ENCODE measurements around the gene PURA. TPM values are rescaled to one million over a fixed set of nuclear protein-coding genes. Genes with fewer than 3 reads are reported as not detected.

Gene PURA
- total and polyA plus RNA-seq, 2 of the 4 experiments (the other 2 are of a cell fraction), result 3.8 to 5.6 TPM

GRCh38 chr5:140145818-140146522, 32.1 kb downstream of the PURA start:
- no peak overlapping the region for H2BK15ac ChIP-seq (ENCODE audit: low read depth, low read length)
- no peak overlapping the region for H3K9ac ChIP-seq (ENCODE audit: low read depth, low read length)
- H2BK120ac ChIP-seq (ENCODE audit: low read depth, low read length), result no peak overlapping the region
- H3K9me1 ChIP-seq (ENCODE audit: insufficient read depth, low read length), result peaks cover 7% of the 10 kb centered on the region; the same call in 1 of the 2 replicates
- H3K9me3 ChIP-seq (ENCODE audit: control insufficient read depth, insufficient read depth, low read length), result no peaks in the 10 kb centered on the region
- H2BK5ac ChIP-seq (ENCODE audit: low read depth, low read length, poor library complexity, severe bottlenecking), result no peak overlapping the region
- no peak overlapping the region for H2AK5ac ChIP-seq (ENCODE audit: low read depth, low read length)
- H2AFZ ChIP-seq (replicated peaks; ENCODE audit: low read length, poor library complexity), result peak overlapping the region; percentile 88
- dilution Hi-C loops (cut with HindIII; ENCODE audit: low sequenced_read_pairs, unreplicated experiment) (no loop called here), intact Hi-C loops (cut with micrococcal nuclease) (loop anchor here (1.0 kb wide), 3 partner anchors 11 to 39 kb away; partner anchors contain the start of gene PURA), in situ Hi-C loops (cut with MboI; ENCODE audit: low sequenced_read_pairs) (no loop called here)
- H4K8ac ChIP-seq (ENCODE audit: low read depth in 2 of 2, low read length in 2 of 2), result no peak overlapping the region
- no peak overlapping the region for H3K4ac ChIP-seq (ENCODE audit: low read depth, low read length)
- no TSS peak for BruUV-seq (replicated peaks)
- no peak overlapping the region for H3K27ac ChIP-seq (ENCODE audit: insufficient read depth, low read length)
- H4K20me1 ChIP-seq (ENCODE audit: insufficient read depth, low read length), result peaks cover 62% of the 10 kb centered on the region
- POLR2A ChIA-PET (ENCODE audit: unreplicated experiment), result no interaction called here
- CTCF ChIA-PET, result interaction anchor here (0.5 to 3.1 kb wide), 18 partner anchors 9 to 530 kb away, joined by 3 to 31 read pairs (median 4); no protein-coding TSS in a partner anchor
- WGBS, 2 experiments (ENCODE audit: extremely low coverage in 2 of 2, insufficient read length in 1 of 2), result 0% methylated on average over 20 of the region's 64 CpGs; no CpG with 5 or more reads in 1 of the 2 experiments
- H3K18ac ChIP-seq (ENCODE audit: low read depth, low read length), result no peak overlapping the region
- no peak overlapping the region for H3K14ac ChIP-seq (replicated peaks; ENCODE audit: low read depth, low read length)
- peak overlapping the region; percentile 86; the same call in 1 of the 2 replicates for H3K4me2 ChIP-seq (ENCODE audit: low read depth, low read length)
- no peak overlapping the region for H3K23ac ChIP-seq (ENCODE audit: low read depth, low read length)
- no peaks in the 10 kb centered on the region; the same call in 1 of the 2 replicates for H3K27me3 ChIP-seq (ENCODE audit: control insufficient read depth, insufficient read depth, low read length)
- H4K91ac ChIP-seq (ENCODE audit: insufficient read depth, low read depth, low read length), result no peak overlapping the region
- DNase-seq (peak; percentile 66), ATAC-seq (ENCODE audit: low read depth) (peak; percentile 96)
- H2AK9ac ChIP-seq (replicated peaks; ENCODE audit: low read depth, low read length, poor library complexity), result no peak overlapping the region
- TF ChIP-seq SMC3 (IDR thresholded peaks at IDR 0.05; ENCODE audit: low read depth, low read length) (peak; percentile 66), CTCF (conservative IDR thresholded peaks at IDR 0.05; ENCODE audit: low read depth, low read length) (peak; percentile 79), RAD21 (IDR thresholded peaks at IDR 0.05; ENCODE audit: low read length) (peak; percentile 54), ELK1 (IDR thresholded peaks at IDR 0.05; ENCODE audit: borderline replicate concordance, low read depth, low read length) (no peak), MXI1 (IDR thresholded peaks at IDR 0.05; ENCODE audit: borderline replicate concordance, low read depth, low read length) (peak; percentile 73), RCOR1 (IDR thresholded peaks at IDR 0.05; ENCODE audit: insufficient replicate concordance, low read length) (peak; percentile 22)
- no peak overlapping the region for H4K5ac ChIP-seq (ENCODE audit: low read depth, low read length)
- no peaks in the 10 kb centered on the region; the same call in 1 of the 2 replicates for H3K4me1 ChIP-seq (ENCODE audit: control insufficient read depth, insufficient read depth, low read length)
- H3K79me1 ChIP-seq (ENCODE audit: low read depth in 1 of 2, low read length in 2 of 2), result peaks cover 14 to 47% of the 10 kb centered on the region in 2 experiments; a peak in 3 of 4 replicates
- no peak overlapping the region for H3K56ac ChIP-seq (ENCODE audit: extremely low read depth, insufficient read depth, low read length)
- H3K36me3 ChIP-seq (ENCODE audit: control insufficient read depth, insufficient read depth, low read length), result no peaks in the 10 kb centered on the region
- peak overlapping the region; percentile 36 for H3K4me3 ChIP-seq (ENCODE audit: insufficient read depth, low read depth, low read length)
- no peak overlapping the region for H2BK20ac ChIP-seq (ENCODE audit: low read depth, low read length)
